ENCODE data around the gene TAF15. TPM values are rescaled to one million over a fixed set of nuclear protein-coding genes. Genes with fewer than 3 reads are reported as not detected.
A peak's percentile ranks its signal among the peaks of the same experiment; 100 is the strongest.

The TAF15 gene
- total and polyA plus RNA-seq, 2 of the 13 experiments (the other 11 are each of a cell fraction or from before 2014, with no cell fraction given): 25.2 to 26.5 TPM

GRCh38 chr17:35866341-35866950, 57.2 kb downstream of the TAF15 start:
- FAIRE-seq: no peak
- ChIA-PET POLR2A (no interaction called here), CTCF (ENCODE audit: low intra/inter-chr PET ratio, low total read pairs) (no interaction called here)
- DNase-seq (ENCODE audit: low spot score): peak; percentile 14
- Histone ChIP-seq H3K27ac (ENCODE audit: extremely low read length, insufficient read depth, low read length) (peak overlapping the region; percentile 45), H3K4me3 (replicated peaks in 1 of 3; ENCODE audit: insufficient read depth in 1 of 3, low read depth in 2 of 3, low read length in 3 of 3) (no peak overlapping the region), H3K79me2 (ENCODE audit: insufficient read depth, low read length) (no peaks in the 10 kb centered on the region), H2AFZ (ENCODE audit: low read length) (no peak overlapping the region), H3K36me3 (replicated peaks in 1 of 2; ENCODE audit: control insufficient read depth in 1 of 2, insufficient read depth in 2 of 2, low read length in 2 of 2) (no peaks in the 10 kb centered on the region), H4K20me1 (ENCODE audit: insufficient read depth, low read length) (no peaks in the 10 kb centered on the region), H3K9ac (ENCODE audit: insufficient read depth, low read depth, low read length) (no peak overlapping the region), H3K4me2 (ENCODE audit: low read depth, low read length) (peak overlapping the region; percentile 8; the same call in 1 of the 2 replicates), H3K4me1 (ENCODE audit: insufficient read depth, low read length) (peaks cover 21% of the 10 kb centered on the region), H3K9me3 (ENCODE audit: low read length) (no peaks in the 10 kb centered on the region), H3K27me3 (ENCODE audit: control insufficient read depth in 1 of 2, insufficient read depth in 2 of 2, low read length in 2 of 2) (no peaks in the 10 kb centered on the region)
- intact Hi-C loops (cut with micrococcal nuclease; ENCODE audit: unreplicated experiment): no loop called here
- 86% methylated on average over 1 of the region's 1 CpG for WGBS (ENCODE audit: low lambda C conversion rate)
- TF ChIP-seq MAFK (conservative IDR thresholded peaks at IDR 0.05 in 1 of 2, IDR thresholded peaks at IDR 0.05 in 1 of 2; ENCODE audit: low read length in 2 of 2) (peak; percentile 8 to 21; a peak in 1 of 4 replicates), RARA (CRISPR knock-in tag; IDR thresholded peaks at IDR 0.05) (peak; percentile 45; the same call in 1 of the 2 replicates), ETV5 (CRISPR knock-in tag; IDR thresholded peaks at IDR 0.05; ENCODE audit: borderline replicate concordance) (peak; percentile 15; the same call in 1 of the 2 replicates), MAFF (IDR thresholded peaks at IDR 0.05; ENCODE audit: low read depth, low read length) (0 out of 2 replicates have a peak, but pooled peaks have one; percentile 16), ZBTB44 (CRISPR knock-in tag; IDR thresholded peaks at IDR 0.05) (no peak), MED1 (CRISPR knock-in tag; IDR thresholded peaks at IDR 0.05) (0 out of 2 replicates have a peak, but pooled peaks have one; percentile 21), SALL1 (CRISPR knock-in tag; IDR thresholded peaks at IDR 0.05) (peak; percentile 20; the same call in 1 of the 2 replicates), RXRB (CRISPR knock-in tag; IDR thresholded peaks at IDR 0.05; ENCODE audit: borderline replicate concordance) (peak; percentile 84)
- TF ChIP-seq, protein P1, sequence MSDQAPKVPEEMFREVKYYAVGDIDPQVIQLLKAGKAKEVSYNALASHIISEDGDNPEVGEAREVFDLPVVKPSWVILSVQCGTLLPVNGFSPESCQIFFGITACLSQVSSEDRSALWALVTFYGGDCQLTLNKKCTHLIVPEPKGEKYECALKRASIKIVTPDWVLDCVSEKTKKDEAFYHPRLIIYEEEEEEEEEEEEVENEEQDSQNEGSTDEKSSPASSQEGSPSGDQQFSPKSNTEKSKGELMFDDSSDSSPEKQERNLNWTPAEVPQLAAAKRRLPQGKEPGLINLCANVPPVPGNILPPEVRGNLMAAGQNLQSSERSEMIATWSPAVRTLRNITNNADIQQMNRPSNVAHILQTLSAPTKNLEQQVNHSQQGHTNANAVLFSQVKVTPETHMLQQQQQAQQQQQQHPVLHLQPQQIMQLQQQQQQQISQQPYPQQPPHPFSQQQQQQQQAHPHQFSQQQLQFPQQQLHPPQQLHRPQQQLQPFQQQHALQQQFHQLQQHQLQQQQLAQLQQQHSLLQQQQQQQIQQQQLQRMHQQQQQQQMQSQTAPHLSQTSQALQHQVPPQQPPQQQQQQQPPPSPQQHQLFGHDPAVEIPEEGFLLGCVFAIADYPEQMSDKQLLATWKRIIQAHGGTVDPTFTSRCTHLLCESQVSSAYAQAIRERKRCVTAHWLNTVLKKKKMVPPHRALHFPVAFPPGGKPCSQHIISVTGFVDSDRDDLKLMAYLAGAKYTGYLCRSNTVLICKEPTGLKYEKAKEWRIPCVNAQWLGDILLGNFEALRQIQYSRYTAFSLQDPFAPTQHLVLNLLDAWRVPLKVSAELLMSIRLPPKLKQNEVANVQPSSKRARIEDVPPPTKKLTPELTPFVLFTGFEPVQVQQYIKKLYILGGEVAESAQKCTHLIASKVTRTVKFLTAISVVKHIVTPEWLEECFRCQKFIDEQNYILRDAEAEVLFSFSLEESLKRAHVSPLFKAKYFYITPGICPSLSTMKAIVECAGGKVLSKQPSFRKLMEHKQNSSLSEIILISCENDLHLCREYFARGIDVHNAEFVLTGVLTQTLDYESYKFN (CRISPR knock-in tag; conservative IDR thresholded peaks at IDR 0.05): 0 out of 2 replicates have a peak, but pooled peaks have one; percentile 37
- TF ChIP-seq, protein P2, sequence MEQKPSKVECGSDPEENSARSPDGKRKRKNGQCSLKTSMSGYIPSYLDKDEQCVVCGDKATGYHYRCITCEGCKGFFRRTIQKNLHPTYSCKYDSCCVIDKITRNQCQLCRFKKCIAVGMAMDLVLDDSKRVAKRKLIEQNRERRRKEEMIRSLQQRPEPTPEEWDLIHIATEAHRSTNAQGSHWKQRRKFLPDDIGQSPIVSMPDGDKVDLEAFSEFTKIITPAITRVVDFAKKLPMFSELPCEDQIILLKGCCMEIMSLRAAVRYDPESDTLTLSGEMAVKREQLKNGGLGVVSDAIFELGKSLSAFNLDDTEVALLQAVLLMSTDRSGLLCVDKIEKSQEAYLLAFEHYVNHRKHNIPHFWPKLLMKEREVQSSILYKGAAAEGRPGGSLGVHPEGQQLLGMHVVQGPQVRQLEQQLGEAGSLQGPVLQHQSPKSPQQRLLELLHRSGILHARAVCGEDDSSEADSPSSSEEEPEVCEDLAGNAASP (CRISPR knock-in tag; IDR thresholded peaks at IDR 0.05; ENCODE audit: borderline replicate concordance): peak; percentile 67; the same call in 1 of the 2 replicates
- TF ChIP-seq, protein P3, sequence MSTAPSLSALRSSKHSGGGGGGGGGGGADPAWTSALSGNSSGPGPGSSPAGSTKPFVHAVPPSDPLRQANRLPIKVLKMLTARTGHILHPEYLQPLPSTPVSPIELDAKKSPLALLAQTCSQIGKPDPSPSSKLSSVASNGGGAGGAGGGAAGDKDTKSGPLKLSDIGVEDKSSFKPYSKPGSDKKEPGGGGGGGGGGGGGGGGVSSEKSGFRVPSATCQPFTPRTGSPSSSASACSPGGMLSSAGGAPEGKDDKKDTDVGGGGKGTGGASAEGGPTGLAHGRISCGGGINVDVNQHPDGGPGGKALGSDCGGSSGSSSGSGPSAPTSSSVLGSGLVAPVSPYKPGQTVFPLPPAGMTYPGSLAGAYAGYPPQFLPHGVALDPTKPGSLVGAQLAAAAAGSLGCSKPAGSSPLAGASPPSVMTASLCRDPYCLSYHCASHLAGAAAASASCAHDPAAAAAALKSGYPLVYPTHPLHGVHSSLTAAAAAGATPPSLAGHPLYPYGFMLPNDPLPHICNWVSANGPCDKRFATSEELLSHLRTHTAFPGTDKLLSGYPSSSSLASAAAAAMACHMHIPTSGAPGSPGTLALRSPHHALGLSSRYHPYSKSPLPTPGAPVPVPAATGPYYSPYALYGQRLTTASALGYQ (CRISPR knock-in tag; IDR thresholded peaks at IDR 0.05): no peak
- in situ Hi-C loops (cut with HindIII; ENCODE audit: extremely low pct_ligation_motif_present, low pct_unique_long_range_greater_than_20kb): no loop called here
- ATAC-seq: peak; percentile 64
- no TSS peak for BruUV-seq (replicated peaks)

Data from HepG2 (cell line).